Inflammatory macrophage treated with lipopolysaccharide for 1 hour (primary cell): Measurements from ENCODE around the gene CMYA5.

Experiments
- DNase-seq, 2 donors: peaks; one replicate each; pipeline ENCODE4 v3.0.0-alpha.2; 2020 to 2022

Gene CMYA5

GRCh38 chr5:79800979-79801827, 111.6 kb downstream of the CMYA5 start:
- peak; percentile 12 to 24 for DNase-seq

DNA sequence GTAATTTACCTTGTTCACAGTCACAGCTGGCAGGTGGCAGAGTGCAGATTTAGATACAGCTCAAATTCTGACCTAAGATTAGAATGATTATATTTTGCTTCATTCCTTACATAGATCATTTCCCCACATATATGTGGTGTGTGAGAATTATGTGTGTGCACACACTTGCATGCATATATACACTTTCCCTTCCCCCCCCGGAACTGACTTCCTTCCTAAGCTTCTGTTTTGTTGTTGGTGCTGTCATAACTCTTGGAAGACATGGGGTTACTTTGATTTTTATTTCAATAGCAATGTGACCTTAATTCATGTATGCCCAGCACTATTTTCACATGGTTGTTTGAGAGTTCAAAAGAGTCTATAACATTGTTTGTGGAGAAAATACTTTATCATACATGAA, 112.8 kb downstream of the CMYA5 start:
- peak; percentile 4 to 33 for DNase-seq

DNA sequence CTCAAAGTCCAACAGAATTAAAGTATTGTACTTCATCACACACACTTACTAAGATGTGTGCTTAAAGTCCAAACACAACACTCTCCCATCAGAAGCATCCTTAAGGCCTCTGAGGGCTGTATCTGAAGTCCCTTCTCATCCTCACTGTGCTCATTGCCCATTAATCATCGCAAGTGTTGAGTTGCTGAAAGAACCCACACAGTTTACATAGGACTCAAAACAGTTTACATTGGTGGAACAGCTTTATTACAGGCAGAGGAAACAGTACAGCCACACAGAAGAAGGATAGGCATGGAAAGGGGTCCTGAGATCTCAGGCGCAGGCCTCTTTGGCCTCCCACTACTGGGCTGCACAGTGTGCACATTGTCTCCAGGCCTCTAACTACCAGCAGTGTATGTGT, 113.4 kb downstream of the CMYA5 start:
- no peak for DNase-seq

- no peak for DNase-seq
Observed at GRCh38 chr5:79806741-79807140, 117.1 kb downstream of the CMYA5 start.

DNA sequence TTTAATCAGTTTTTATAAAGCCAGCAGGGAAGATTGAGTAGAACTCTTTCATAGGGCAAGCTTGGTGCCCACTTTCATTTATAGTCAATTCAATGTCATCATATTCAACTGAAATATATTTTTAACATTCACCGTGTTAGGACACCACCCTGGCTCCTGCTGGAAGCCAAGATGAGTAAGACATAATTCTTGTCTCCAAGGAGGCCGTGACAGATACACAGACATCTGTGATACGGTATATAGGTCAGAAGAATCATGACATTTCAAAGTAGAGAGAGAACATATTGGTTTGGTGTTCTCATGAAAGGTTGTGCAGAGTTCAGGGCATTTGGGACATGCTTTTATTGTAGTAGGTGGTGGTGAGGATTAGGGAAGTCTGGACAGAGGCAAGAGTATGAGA, 120.1 kb downstream of the CMYA5 start:
- no peak for DNase-seq

- no peak for DNase-seq
Observed at GRCh38 chr5:79811081-79811480, 121.4 kb downstream of the CMYA5 start.

- DNase-seq = no peak
Observed at GRCh38 chr5:79811904-79812303, 122.3 kb downstream of the CMYA5 start.

GRCh38 chr5:79814699-79815098, 125.1 kb downstream of the CMYA5 start:
- DNase-seq = no peak

GRCh38 chr5:79816014-79816413, 126.4 kb downstream of the CMYA5 start:
- DNase-seq = no peak

DNA sequence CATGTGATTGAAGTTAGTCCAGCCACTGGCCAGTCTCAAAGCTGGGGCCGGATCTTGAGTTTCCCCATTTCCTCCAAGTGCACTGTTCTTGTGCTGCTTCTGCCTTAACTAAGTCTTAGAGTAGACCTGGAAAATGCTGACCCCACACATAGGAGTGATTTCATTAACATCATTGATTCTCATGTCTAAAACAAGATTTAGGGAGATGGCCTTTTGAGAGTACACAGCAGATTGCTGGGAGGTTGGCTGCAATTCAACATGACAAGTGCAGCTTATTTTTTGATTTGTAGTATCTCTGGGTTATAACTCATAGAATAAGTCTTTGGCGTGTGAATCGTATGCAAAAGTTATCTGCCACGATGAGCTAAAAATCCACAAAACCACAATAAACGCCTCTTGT, 131.0 kb downstream of the CMYA5 start:
- DNase-seq = no peak

DNA sequence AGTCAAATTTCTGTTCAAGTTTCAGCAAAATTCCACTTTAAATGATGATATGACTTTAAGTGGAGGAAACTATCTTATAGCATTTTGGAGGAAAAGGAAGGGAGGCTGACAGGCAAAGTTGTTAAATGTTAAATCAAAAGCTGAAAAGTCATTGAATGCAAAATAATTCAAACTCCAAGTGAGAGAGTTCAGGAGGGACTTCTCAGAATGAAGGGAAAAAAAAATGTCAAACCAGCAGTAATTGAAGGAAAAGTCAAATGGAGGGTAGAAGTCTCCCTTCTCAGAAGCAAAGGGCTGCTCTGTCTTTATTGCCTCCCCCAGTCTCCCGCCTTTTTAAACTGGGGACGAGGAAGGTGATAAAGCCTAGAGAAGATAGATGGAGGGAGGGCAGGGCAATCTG, 134.8 kb downstream of the CMYA5 start:
- no peak for DNase-seq

GRCh38 chr5:79825802-79826201, 136.2 kb downstream of the CMYA5 start:
- DNase-seq = no peak

- DNase-seq = no peak
Observed at GRCh38 chr5:79827159-79827629, 137.6 kb downstream of the CMYA5 start.

- no peak for DNase-seq
Observed at GRCh38 chr5:79829260-79829659, 139.6 kb downstream of the CMYA5 start.

DNA sequence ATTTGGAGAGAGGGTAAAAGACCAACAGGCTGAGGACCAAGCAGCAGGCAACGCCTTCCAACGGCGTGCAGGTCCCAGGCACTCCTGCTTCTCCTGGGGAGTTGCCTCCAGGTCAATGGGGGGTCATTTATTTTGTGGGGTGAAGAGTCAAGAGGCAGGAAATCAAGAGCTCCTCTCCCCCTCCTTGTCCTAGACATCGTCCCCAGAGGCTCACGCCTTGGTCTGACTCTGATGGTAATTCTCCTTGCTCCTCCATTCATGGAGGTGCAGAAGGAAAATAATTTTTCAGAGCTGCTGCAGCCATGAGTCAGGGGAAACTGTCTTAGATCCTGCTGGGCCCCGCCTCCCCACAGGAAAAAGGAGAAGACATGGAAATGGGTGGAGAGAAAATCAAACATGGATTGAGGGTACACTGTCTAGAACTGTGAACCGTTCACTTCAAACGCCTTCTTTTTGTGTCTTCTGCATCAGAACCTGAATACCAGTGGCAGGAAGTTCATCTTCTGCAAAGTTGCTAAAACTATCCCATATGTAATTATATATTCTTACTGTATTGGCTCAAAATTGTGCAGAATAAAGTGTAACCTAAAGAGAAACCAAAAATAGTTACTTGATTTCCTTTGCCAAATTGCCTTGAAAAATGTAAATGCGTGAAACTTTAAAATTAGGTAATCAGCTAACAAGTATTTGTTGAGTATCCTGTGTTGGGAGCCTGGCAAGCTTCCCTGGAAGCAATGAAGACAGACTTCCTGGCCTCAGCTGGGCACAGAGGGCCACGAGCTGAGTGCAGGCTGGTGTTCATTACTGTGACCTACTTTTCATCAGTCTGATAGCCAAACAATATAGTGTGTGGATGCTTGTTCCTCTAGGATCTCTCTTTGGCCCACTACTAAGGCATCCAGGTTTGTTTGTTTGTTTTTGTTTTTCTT, 142.0 kb downstream of the CMYA5 start:
- no peak for DNase-seq

DNA sequence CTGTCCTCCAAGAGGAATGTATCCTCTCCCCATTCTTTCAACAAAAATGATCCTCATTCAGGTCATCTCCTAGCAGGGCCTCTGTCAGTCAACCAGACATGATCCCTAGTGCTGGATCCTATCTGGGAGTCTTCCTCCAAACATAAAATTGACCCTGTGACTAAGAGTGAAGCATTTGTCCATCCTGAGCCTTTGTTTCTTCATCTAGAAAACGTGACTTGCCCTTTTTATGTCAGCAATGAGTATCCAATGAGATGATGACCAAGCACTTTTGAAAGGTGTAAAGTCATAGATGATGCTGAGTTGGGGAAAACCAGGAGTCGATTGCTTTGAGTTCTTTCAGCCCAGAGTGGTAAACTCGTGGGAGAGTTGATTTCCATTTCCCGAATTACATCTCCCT, 143.3 kb downstream of the CMYA5 start:
- DNase-seq = no peak

DNA sequence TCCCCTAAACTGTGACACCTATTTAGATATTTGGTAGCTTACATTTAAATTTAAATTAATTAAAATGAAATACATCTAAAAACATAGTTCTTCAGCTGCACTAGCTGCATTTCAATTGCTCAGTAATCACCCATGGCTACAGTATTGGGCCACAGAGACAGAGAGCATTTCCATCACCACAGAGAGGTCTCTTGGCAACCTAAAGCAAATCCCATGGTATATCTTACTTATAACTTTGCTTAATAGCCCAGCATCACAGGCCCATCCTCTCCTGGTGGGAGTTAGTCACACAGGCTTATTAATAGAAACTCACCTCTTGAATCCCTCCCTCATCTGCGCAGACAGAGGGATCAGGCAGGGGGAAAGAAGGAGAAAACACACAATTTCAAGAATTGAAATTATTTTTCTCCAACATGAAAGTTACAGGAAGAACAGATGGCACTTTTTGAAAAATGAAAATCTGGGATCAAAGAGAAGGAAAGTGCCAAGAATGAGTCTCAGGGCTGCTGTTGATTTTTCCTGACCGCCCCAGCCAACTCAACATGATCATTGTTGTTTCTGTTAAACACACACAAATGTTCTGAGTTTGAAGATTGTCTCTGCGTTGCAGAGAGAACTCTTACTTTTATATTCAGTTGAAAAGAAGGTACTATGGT, 144.6 kb downstream of the CMYA5 start:
- no peak for DNase-seq

- no peak for DNase-seq
Observed at GRCh38 chr5:79834754-79835714, 145.4 kb downstream of the CMYA5 start.

- DNase-seq = no peak
Observed at GRCh38 chr5:79837761-79838551, 148.3 kb downstream of the CMYA5 start.

GRCh38 chr5:79840084-79840990, 150.7 kb downstream of the CMYA5 start:
- DNase-seq = no peak
